Large intestine (tissue), 3 donors: ENCODE results near the gene PDIA4. TPM values are rescaled to one million over a fixed set of nuclear protein-coding genes. Genes with fewer than 3 reads are reported as not detected.
"Not testable (repeated sequence)": the region's sequence is repeated elsewhere in the genome, so short reads cannot be mapped to it uniquely, and the experiment has no call there.

Source experiments
- DNase-seq, 2 donors: peaks; one replicate each; pipeline versions ENCODE4 v3.0.0 to v3.0.0-alpha.2; 2013
- H3K27ac ChIP-seq: one replicate; pipeline ENCODE4 v1.5.1; 2013; ENCODE audit warnings: low read length
- H3K27me3 ChIP-seq: 2 replicates; pipeline ENCODE4 v1.6.1; 2013; ENCODE audit warnings: low read length; ENCODE audit not compliant: control insufficient read depth, insufficient read depth
- H3K36me3 ChIP-seq: 2 replicates; pipeline ENCODE4 v1.6.1; 2013; ENCODE audit warnings: low read length; ENCODE audit not compliant: control insufficient read depth, insufficient read depth
- H3K4me1 ChIP-seq: one replicate; pipeline ENCODE4 v1.6.1; 2013; ENCODE audit warnings: low read length; ENCODE audit not compliant: control insufficient read depth, insufficient read depth
- H3K4me3 ChIP-seq: one replicate; pipeline ENCODE4 v1.5.1; 2013; ENCODE audit warnings: low read length
- H3K9me3 ChIP-seq: one replicate; pipeline ENCODE4 v1.6.1; 2013; ENCODE audit warnings: mild to moderate bottlenecking, low read depth, low read length, moderate library complexity; ENCODE audit not compliant: control insufficient read depth
- whole genome bisulfite sequencing: methylation state at CpG from one replicate; pipeline ENCODE4 v1.1.5; 2013; ENCODE audit warnings: low lambda C conversion rate; ENCODE audit not compliant: insufficient coverage; 5-methylcytosine and 5-hydroxymethylcytosine counted together
- polyA plus RNA-seq: library from polyadenylated mRNA; unstranded; fragments of 120-200 nt; gene quantifications from one replicate; pipeline ENCODE4 v1.2.1, GENCODE V29; 2013

PDIA4 gene
- polyA plus RNA-seq, 1 donor: 134 TPM

GRCh38 chr7:149016876-149017275 is 11.4 kb downstream of the PDIA4 start:
- WGBS: 100% methylated on average over 2 of the region's 7 CpGs
- no peaks in the 10 kb centered on the region for H3K9me3 ChIP-seq
- no peak overlapping the region for H3K4me3 ChIP-seq
- DNase-seq: no peak
- no peaks in the 10 kb centered on the region for H3K4me1 ChIP-seq
- peaks cover 78% of the 10 kb centered on the region for H3K36me3 ChIP-seq
- H3K27ac ChIP-seq: no peak overlapping the region
- H3K27me3 ChIP-seq: no peaks in the 10 kb centered on the region

- DNase-seq: no peak
- no peak overlapping the region for H3K27ac ChIP-seq
- H3K4me3 ChIP-seq: no peak overlapping the region
- H3K27me3 ChIP-seq: no peaks in the 10 kb centered on the region
- no CpG with 5 or more reads among the region's 7 CpGs for WGBS
- H3K4me1 ChIP-seq: no peaks in the 10 kb centered on the region
- H3K9me3 ChIP-seq: no peaks in the 10 kb centered on the region
- H3K36me3 ChIP-seq: peaks cover 87% of the 10 kb centered on the region
Observed at GRCh38 chr7:149014309-149014708, 14.0 kb downstream of the PDIA4 start.

GRCh38 chr7:149013876-149014275 is 14.4 kb downstream of the PDIA4 start:
- peaks cover 86% of the 10 kb centered on the region for H3K36me3 ChIP-seq
- H3K27ac ChIP-seq: no peak overlapping the region
- WGBS: no CpG with 5 or more reads among the region's 5 CpGs
- no peak for DNase-seq
- H3K27me3 ChIP-seq: no peaks in the 10 kb centered on the region
- H3K4me1 ChIP-seq: no peaks in the 10 kb centered on the region
- no peaks in the 10 kb centered on the region for H3K9me3 ChIP-seq
- H3K4me3 ChIP-seq: no peak overlapping the region

GRCh38 chr7:149012730-149013129 is 15.6 kb downstream of the PDIA4 start:
- not testable (repeated sequence) for H3K4me1 ChIP-seq, H3K27me3 ChIP-seq, DNase-seq, H3K27ac ChIP-seq, H3K9me3 ChIP-seq, H3K4me3 ChIP-seq
- WGBS: 100% methylated on average over 2 of the region's 12 CpGs
- H3K36me3 ChIP-seq: peaks cover 90% of the 10 kb centered on the region

GRCh38 chr7:149011491-149011890 is 16.8 kb downstream of the PDIA4 start:
- H3K27ac ChIP-seq: no peak overlapping the region
- H3K27me3 ChIP-seq: no peaks in the 10 kb centered on the region
- no peaks in the 10 kb centered on the region for H3K4me1 ChIP-seq
- H3K36me3 ChIP-seq: peaks cover 93% of the 10 kb centered on the region
- no peak overlapping the region for H3K4me3 ChIP-seq
- no peak for DNase-seq
- no peaks in the 10 kb centered on the region for H3K9me3 ChIP-seq
- WGBS: no CpG with 5 or more reads among the region's 8 CpGs

GRCh38 chr7:149010451-149010850 is 17.9 kb downstream of the PDIA4 start:
- WGBS: no CpG with 5 or more reads among the region's 5 CpGs
- H3K9me3 ChIP-seq: no peaks in the 10 kb centered on the region
- H3K4me1 ChIP-seq: no peaks in the 10 kb centered on the region
- peaks cover 96% of the 10 kb centered on the region for H3K36me3 ChIP-seq
- H3K27ac ChIP-seq: no peak overlapping the region
- no peak for DNase-seq
- no peak overlapping the region for H3K4me3 ChIP-seq
- H3K27me3 ChIP-seq: no peaks in the 10 kb centered on the region

- Histone ChIP-seq H3K27ac (no peak overlapping the region), H3K27me3 (no peaks in the 10 kb centered on the region), H3K9me3 (no peaks in the 10 kb centered on the region), H3K36me3 (peaks cover 96% of the 10 kb centered on the region), H3K4me3 (no peak overlapping the region), H3K4me1 (no peaks in the 10 kb centered on the region)
- WGBS: 100% methylated on average over 1 of the region's 3 CpGs
- DNase-seq: no peak
Observed at GRCh38 chr7:149009527-149009926, 18.8 kb downstream of the PDIA4 start.

- H3K27ac ChIP-seq: no peak overlapping the region
Observed at GRCh38 chr7:149007611-149008010, 20.7 kb downstream of the PDIA4 start.

GRCh38 chr7:149007146-149007545 is 21.2 kb downstream of the PDIA4 start:
- Histone ChIP-seq H3K4me3 (no peak overlapping the region), H3K27me3 (no peaks in the 10 kb centered on the region), H3K4me1 (no peaks in the 10 kb centered on the region), H3K9me3 (no peaks in the 10 kb centered on the region), H3K36me3 (peaks cover 94% of the 10 kb centered on the region), H3K27ac (no peak overlapping the region)
- DNase-seq: no peak
- no CpG with 5 or more reads among the region's 3 CpGs for WGBS

More at GRCh38 chr7:149007611-149008010, 20.7 kb downstream of the PDIA4 start:
- no CpG with 5 or more reads among the region's 6 CpGs for WGBS
- no peaks in the 10 kb centered on the region for H3K27me3 ChIP-seq
- no peaks in the 10 kb centered on the region for H3K9me3 ChIP-seq
- peaks cover 96% of the 10 kb centered on the region for H3K36me3 ChIP-seq
- H3K4me3 ChIP-seq: no peak overlapping the region
- no peak for DNase-seq
- no peaks in the 10 kb centered on the region for H3K4me1 ChIP-seq

GRCh38 chr7:149006345-149006725 is 22.0 kb downstream of the PDIA4 start:
- DNase-seq: no peak
- no peak overlapping the region for H3K4me3 ChIP-seq
- H3K27me3 ChIP-seq: no peaks in the 10 kb centered on the region
- H3K4me1 ChIP-seq: no peaks in the 10 kb centered on the region
- WGBS: no CpG with 5 or more reads among the region's 10 CpGs
- H3K36me3 ChIP-seq: peaks cover 94% of the 10 kb centered on the region
- H3K27ac ChIP-seq: no peak overlapping the region
- H3K9me3 ChIP-seq: no peaks in the 10 kb centered on the region

GRCh38 chr7:149005427-149006344 is 22.6 kb downstream of the PDIA4 start:
- H3K4me3 ChIP-seq: no peak overlapping the region
- H3K36me3 ChIP-seq: peaks cover 88% of the 10 kb centered on the region
- no peaks in the 10 kb centered on the region for H3K9me3 ChIP-seq
- H3K27ac ChIP-seq: no peak overlapping the region
- no peaks in the 10 kb centered on the region for H3K27me3 ChIP-seq
- no CpG with 5 or more reads among the region's 20 CpGs for WGBS
- no peaks in the 10 kb centered on the region for H3K4me1 ChIP-seq
- DNase-seq: peak; percentile 63 to 65
